ENCODE data around the gene EPHB3.

Gene EPHB3

GRCh38 chr3:184543843-184544512, 17.6 kb upstream of the EPHB3 start:
- peak; percentile 31 to 66 (median 51) for DNase-seq (ENCODE audit: low read depth in 3 of 3)

- no peak for DNase-seq (ENCODE audit: low read depth in 3 of 3)
These were observed 17.1 kb upstream of the EPHB3 start for GRCh38 chr3:184544513-184544861.

GRCh38 chr3:184545769-184546168, 15.8 kb upstream of the EPHB3 start:
- DNase-seq (ENCODE audit: low read depth in 3 of 3) = no peak

- no peak for DNase-seq (ENCODE audit: low read depth in 3 of 3)
These were observed 15.3 kb upstream of the EPHB3 start for GRCh38 chr3:184546252-184546651.

GRCh38 chr3:184549796-184550577, 11.6 kb upstream of the EPHB3 start:
- no peak for DNase-seq (ENCODE audit: low read depth in 3 of 3)

GRCh38 chr3:184551103-184551502, 10.5 kb upstream of the EPHB3 start:
- DNase-seq (ENCODE audit: low read depth in 3 of 3) = no peak

- DNase-seq (ENCODE audit: low read depth in 3 of 3) = no peak
These were observed 9.8 kb upstream of the EPHB3 start for GRCh38 chr3:184551614-184552256.

GRCh38 chr3:184552296-184552695, 9.3 kb upstream of the EPHB3 start:
- no peak for DNase-seq (ENCODE audit: low read depth in 3 of 3)

- DNase-seq (ENCODE audit: low read depth in 3 of 3) = no peak
These were observed 8.7 kb upstream of the EPHB3 start for GRCh38 chr3:184552863-184553262.

- DNase-seq (ENCODE audit: low read depth in 3 of 3) = no peak
These were observed 8.2 kb upstream of the EPHB3 start for GRCh38 chr3:184553385-184553784.

GRCh38 chr3:184554461-184554860, 7.1 kb upstream of the EPHB3 start:
- DNase-seq (ENCODE audit: low read depth in 3 of 3) = no peak

- DNase-seq (ENCODE audit: low read depth in 3 of 3) = no peak
These were observed 4.8 kb upstream of the EPHB3 start for GRCh38 chr3:184556582-184557347.

GRCh38 chr3:184557348-184557950, 4.1 kb upstream of the EPHB3 start:
- DNase-seq (ENCODE audit: low read depth in 3 of 3) = no peak

- no peak for DNase-seq (ENCODE audit: low read depth in 3 of 3)
These were observed 2.9 kb upstream of the EPHB3 start for GRCh38 chr3:184558726-184559125.

GRCh38 chr3:184559336-184559735, 2.2 kb upstream of the EPHB3 start:
- DNase-seq (ENCODE audit: low read depth in 3 of 3) = no peak

- DNase-seq (ENCODE audit: low read depth in 3 of 3) = no peak
These were observed 1.1 kb upstream of the EPHB3 start for GRCh38 chr3:184560531-184560930.

- DNase-seq (ENCODE audit: low read depth in 3 of 3) = no peak
These were observed 610 bp downstream of the EPHB3 start for GRCh38 chr3:184561913-184562877.

- no peak for DNase-seq (ENCODE audit: low read depth in 3 of 3)
These were observed 1.4 kb downstream of the EPHB3 start for GRCh38 chr3:184562878-184563560.

- no peak for DNase-seq (ENCODE audit: low read depth in 3 of 3)
These were observed 2.0 kb downstream of the EPHB3 start for GRCh38 chr3:184563561-184563925.

Measured in stimulated activated CD4-positive, alpha-beta T cell treated with anti-CD3 and anti-CD28 coated beads, TNF-alpha, amount 100 ng/mL, for 4 hours (primary cell).